ENCODE measurements around the gene SNTG2. TPM values are rescaled to one million over a fixed set of nuclear protein-coding genes. Genes with fewer than 3 reads are reported as not detected.
"Not testable (repeated sequence)": the region's sequence is repeated elsewhere in the genome, so short reads cannot be mapped to it uniquely, and the experiment has no call there.

The SNTG2 gene
- total and polyA plus RNA-seq, 9 donors = 0.17 to 5.7 (median 1.3) TPM; not detected in 1

- WGBS, 3 donors = 83 to 88% (median 86%) methylated on average over 14 of the region's 14 CpGs
These were observed 181.8 kb downstream of the SNTG2 start for GRCh38 chr2:1132328-1132969.

GRCh38 chr2:1133896-1134295 is 183.2 kb downstream of the SNTG2 start:
- DNase-seq; H3K9me3 ChIP-seq; H3K4me3 ChIP-seq; H3K27ac ChIP-seq; H3K27me3 ChIP-seq; H3K4me1 ChIP-seq (ENCODE audit: insufficient read depth); intact Hi-C loops (cut with DNase I); H3K36me3 ChIP-seq: not testable (repeated sequence)
- 89 to 94% (median 92%) methylated on average over 16 of the region's 16 CpGs for WGBS, 3 donors

More at GRCh38 chr2:1132328-1132969, 181.8 kb downstream of the SNTG2 start:
- Histone ChIP-seq H3K4me3 (no peak overlapping the region), H3K27ac (no peak overlapping the region), H3K9me3 (no peaks in the 10 kb centered on the region), H3K27me3 (no peaks in the 10 kb centered on the region), H3K4me1 (ENCODE audit: insufficient read depth) (no peaks in the 10 kb centered on the region), H3K36me3 (no peaks in the 10 kb centered on the region)
- no peak for DNase-seq
- no peak for TF ChIP-seq EP300 (IDR thresholded peaks at IDR 0.05)
- TF ChIP-seq POLR2A (IDR thresholded peaks at IDR 0.05) = no peak
- no peak for TF ChIP-seq CTCF (IDR thresholded peaks at IDR 0.05)
- intact Hi-C loops (cut with DNase I) = no loop called here

GRCh38 chr2:1134629-1135028 is 184.0 kb downstream of the SNTG2 start:
- intact Hi-C loops (cut with DNase I) = no loop called here
- Histone ChIP-seq H3K27ac (no peak overlapping the region), H3K4me3 (no peak overlapping the region), H3K36me3 (no peaks in the 10 kb centered on the region), H3K27me3 (no peaks in the 10 kb centered on the region), H3K4me1 (ENCODE audit: insufficient read depth) (no peaks in the 10 kb centered on the region), H3K9me3 (no peaks in the 10 kb centered on the region)
- TF ChIP-seq EP300 (IDR thresholded peaks at IDR 0.05) = no peak
- 95 to 97% (median 97%) methylated on average over 14 to 20 of the region's 20 CpGs for WGBS, 3 donors
- no peak for DNase-seq

GRCh38 chr2:1136067-1136466 is 185.4 kb downstream of the SNTG2 start:
- no peaks in the 10 kb centered on the region for H3K4me1 ChIP-seq (ENCODE audit: insufficient read depth)
- intact Hi-C loops (cut with DNase I) = no loop called here
- H3K36me3 ChIP-seq = no peaks in the 10 kb centered on the region
- WGBS, 3 donors = 46 to 58% (median 55%) methylated on average over 7 of the region's 7 CpGs
- no peak for TF ChIP-seq CTCF (IDR thresholded peaks at IDR 0.05)
- no peaks in the 10 kb centered on the region for H3K9me3 ChIP-seq
- H3K27ac ChIP-seq = no peak overlapping the region
- DNase-seq = no peak
- H3K4me3 ChIP-seq = no peak overlapping the region
- no peaks in the 10 kb centered on the region for H3K27me3 ChIP-seq

GRCh38 chr2:1136846-1137245 is 186.2 kb downstream of the SNTG2 start:
- WGBS, 3 donors = 64 to 69% (median 68%) methylated on average over 7 of the region's 7 CpGs
- no peaks in the 10 kb centered on the region for H3K36me3 ChIP-seq
- H3K27me3 ChIP-seq = no peaks in the 10 kb centered on the region
- H3K27ac ChIP-seq = no peak overlapping the region
- H3K4me3 ChIP-seq = no peak overlapping the region
- DNase-seq = no peak
- no peaks in the 10 kb centered on the region for H3K4me1 ChIP-seq (ENCODE audit: insufficient read depth)
- TF ChIP-seq EP300 (IDR thresholded peaks at IDR 0.05) = no peak
- no peak for TF ChIP-seq POLR2A (IDR thresholded peaks at IDR 0.05)
- TF ChIP-seq CTCF (IDR thresholded peaks at IDR 0.05) = no peak
- no peaks in the 10 kb centered on the region for H3K9me3 ChIP-seq
- intact Hi-C loops (cut with DNase I) = no loop called here
